Measurements from ENCODE around the gene ADCY1.

Gene ADCY1

GRCh38 chr7:45677311-45677900 is 103.2 kb downstream of the ADCY1 start:
- no peak for DNase-seq (ENCODE audit: low spot score)

- no peak for DNase-seq (ENCODE audit: low spot score)
These were observed 105.3 kb downstream of the ADCY1 start for GRCh38 chr7:45679516-45679915.

GRCh38 chr7:45680776-45681175 is 106.6 kb downstream of the ADCY1 start:
- no peak for DNase-seq (ENCODE audit: low spot score)

GRCh38 chr7:45681596-45682357 is 107.6 kb downstream of the ADCY1 start:
- DNase-seq (ENCODE audit: low spot score), result no peak

GRCh38 chr7:45682358-45682735 is 108.2 kb downstream of the ADCY1 start:
- no peak for DNase-seq (ENCODE audit: low spot score)

- no peak for DNase-seq (ENCODE audit: low spot score)
These were observed 108.8 kb downstream of the ADCY1 start for GRCh38 chr7:45682836-45683555.

GRCh38 chr7:45683556-45684148 is 109.5 kb downstream of the ADCY1 start:
- no peak for DNase-seq (ENCODE audit: low spot score)

GRCh38 chr7:45684910-45685618 is 110.9 kb downstream of the ADCY1 start:
- DNase-seq (ENCODE audit: low spot score), result no peak

GRCh38 chr7:45685619-45686240 is 111.6 kb downstream of the ADCY1 start:
- no peak for DNase-seq (ENCODE audit: low spot score)

GRCh38 chr7:45686441-45687184 is 112.4 kb downstream of the ADCY1 start:
- DNase-seq (ENCODE audit: low spot score), result no peak

GRCh38 chr7:45687185-45687560 is 113.0 kb downstream of the ADCY1 start:
- DNase-seq (ENCODE audit: low spot score), result no peak

- peak; percentile 14 for DNase-seq (ENCODE audit: low spot score)
These were observed 113.6 kb downstream of the ADCY1 start for GRCh38 chr7:45687721-45688120.

GRCh38 chr7:45688382-45688781 is 114.2 kb downstream of the ADCY1 start:
- DNase-seq (ENCODE audit: low spot score), result no peak

- DNase-seq (ENCODE audit: low spot score), result no peak
These were observed 115.0 kb downstream of the ADCY1 start for GRCh38 chr7:45689011-45689796.

GRCh38 chr7:45689797-45690761 is 115.9 kb downstream of the ADCY1 start:
- no peak for DNase-seq (ENCODE audit: low spot score)

GRCh38 chr7:45690762-45691150 is 116.6 kb downstream of the ADCY1 start:
- DNase-seq (ENCODE audit: low spot score), result no peak

- DNase-seq (ENCODE audit: low spot score), result no peak
These were observed 117.0 kb downstream of the ADCY1 start for GRCh38 chr7:45691155-45691656.

GRCh38 chr7:45692031-45692430 is 117.9 kb downstream of the ADCY1 start:
- DNase-seq (ENCODE audit: low spot score), result no peak

Measured in cerebellar cortex (tissue), 1 donor.